Hematopoietic multipotent progenitor cell treated with erythropoietin and hydrocortisone succinate and interleukin-3 and kit ligand, for 6 days (in vitro differentiated cells): ENCODE data around the gene KRT73.
A peak's percentile ranks its signal among the peaks of the same experiment; 100 is the strongest.

ENCODE experiments used
- DNase-seq: peaks from one replicate; pipeline ENCODE4 v3.0.0-alpha.2; 2015

Gene KRT73

DNA sequence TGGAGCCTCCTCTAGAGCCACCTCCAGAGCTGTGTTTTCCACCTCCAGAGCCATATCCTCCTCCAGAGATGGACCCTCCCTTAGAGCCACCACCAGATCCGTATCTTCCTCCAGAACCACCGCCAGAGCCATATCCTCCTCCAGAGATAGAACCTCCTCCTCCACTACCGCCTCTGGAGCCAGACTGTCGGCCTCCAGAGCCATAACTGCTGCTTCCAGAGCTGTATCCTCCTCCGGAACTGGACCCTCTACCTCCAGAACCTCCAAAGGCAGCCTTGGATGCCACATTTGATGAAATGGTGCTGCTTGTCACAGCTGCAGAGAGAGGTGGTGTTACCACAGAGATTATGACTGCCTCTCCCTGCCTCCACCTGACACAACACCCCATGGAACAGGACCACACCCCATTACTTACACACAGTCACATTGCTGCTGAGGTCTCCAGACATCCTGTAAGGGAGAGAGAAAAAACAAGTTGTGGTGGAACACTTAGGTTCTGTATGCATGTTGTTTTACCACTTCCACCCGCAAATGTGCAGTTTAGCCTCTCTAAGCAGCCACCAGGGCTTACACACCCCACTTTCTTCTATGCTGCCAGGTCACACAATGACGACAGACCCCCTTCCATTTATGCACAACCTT is 26.9 kb upstream of the KRT73 start:
- DNase-seq = peak; percentile 73

GRCh38 chr12:52644078-52644415 is 25.7 kb upstream of the KRT73 start:
- DNase-seq = no peak

- DNase-seq = no peak
Measured at GRCh38 chr12:52643233-52644077, 25.1 kb upstream of the KRT73 start.

DNA sequence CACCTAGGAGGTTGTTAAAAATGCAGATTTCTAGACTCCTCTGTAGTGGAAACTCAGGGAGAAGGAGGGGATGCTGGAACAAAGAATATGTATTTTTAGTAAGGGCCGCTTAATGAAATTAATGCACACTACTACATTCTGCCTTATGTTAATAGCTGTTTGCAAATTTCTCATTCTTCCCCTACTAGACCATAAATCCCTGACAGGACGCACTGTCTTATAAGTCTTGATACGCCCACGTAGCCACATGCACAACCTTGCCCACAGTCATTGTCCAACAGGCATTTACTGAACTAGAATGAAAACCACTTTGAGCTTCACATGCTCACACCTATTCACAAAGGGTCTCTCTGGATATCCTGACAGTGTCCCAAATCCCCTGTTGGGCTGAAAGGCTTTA is 23.1 kb upstream of the KRT73 start:
- no peak for DNase-seq

DNA sequence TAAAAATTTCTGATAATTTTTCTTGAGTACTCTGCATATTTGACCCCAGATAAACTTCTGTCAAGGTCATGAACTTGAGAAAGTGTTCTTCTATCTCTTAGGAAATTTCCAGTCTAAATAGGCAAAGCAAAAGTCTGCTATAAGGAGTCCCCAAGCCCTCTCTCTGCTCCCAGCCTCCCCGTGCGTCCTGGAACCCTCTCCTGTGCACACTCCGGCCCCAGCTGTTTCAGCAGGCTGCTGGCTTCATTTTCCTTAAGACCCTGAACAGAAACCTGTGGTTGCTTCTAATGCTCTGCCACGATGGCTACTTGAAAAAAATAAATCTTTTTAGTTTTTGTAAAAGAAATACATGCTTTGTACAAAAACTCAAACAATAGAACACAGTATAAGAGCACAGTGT is 18.9 kb upstream of the KRT73 start:
- DNase-seq = no peak

DNA sequence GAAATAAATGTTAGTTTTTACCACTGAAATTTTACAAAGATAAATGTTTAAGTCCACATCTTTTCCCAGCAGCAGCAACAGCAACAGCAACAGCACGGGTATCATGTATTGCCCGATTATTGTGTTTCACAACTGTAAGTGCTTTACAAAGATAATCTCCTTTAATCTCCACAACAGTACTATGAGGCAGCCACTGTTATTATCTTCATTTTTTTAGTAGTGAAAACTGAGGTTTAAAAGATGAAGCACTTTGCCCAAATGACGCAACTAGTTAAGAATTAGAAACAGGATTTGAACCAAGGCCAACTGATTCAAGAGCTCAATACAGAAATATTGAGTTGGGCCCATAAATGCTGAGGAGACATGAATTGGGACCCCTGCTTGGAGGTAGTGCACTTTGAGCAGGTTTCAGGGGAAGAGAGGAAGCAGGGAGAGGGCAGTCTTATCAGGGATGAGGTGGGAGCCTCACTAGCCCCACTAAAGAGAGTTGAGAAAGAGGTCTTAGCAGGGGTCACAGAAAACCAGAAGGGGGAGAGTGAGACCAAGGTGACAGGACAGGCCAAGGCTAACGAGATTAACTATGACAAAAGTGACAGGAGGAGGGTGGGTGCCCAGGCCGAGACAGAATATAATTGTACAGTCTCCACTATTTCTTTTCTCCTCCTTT is 18.4 kb upstream of the KRT73 start:
- peak; percentile 41 for DNase-seq

- DNase-seq = no peak
Measured at GRCh38 chr12:52636189-52636588, 17.8 kb upstream of the KRT73 start.

DNA sequence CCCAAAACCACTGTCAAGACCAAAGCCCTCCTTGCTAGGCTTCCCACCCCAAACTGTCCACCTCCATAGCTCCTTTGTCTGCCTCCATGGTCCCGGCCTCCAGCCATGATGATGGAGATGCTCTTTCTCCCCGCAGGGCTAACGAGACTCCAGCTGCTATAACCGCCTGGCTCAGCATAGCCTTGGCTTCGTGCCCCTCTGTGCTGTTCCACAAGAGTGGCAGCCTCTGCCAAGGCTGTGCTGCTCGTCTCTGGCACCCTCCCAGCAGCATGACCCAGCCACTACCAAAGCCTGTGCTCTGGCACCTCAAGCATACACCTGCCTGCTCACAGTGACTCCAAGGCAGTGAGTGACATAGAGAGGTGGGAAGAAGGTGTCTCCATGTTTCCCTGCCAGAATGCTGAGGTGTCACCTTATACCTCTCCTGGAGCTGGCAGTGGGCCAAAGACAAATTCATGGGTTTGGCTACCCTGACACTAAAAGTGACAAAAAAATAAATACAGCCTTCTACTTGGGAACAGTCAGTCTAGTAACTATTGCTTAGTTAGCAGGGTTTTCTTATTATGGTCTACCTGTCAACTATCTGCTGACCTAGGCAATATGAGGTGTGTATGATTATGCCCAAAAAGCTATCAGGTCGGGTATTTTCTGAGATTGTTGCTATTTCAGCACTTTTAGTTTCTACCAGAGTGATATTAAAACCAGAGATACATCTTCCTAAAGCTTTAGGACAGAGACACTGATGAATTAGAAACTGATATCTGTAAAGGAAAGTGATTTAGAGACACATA is 16.1 kb upstream of the KRT73 start:
- no peak for DNase-seq

DNA sequence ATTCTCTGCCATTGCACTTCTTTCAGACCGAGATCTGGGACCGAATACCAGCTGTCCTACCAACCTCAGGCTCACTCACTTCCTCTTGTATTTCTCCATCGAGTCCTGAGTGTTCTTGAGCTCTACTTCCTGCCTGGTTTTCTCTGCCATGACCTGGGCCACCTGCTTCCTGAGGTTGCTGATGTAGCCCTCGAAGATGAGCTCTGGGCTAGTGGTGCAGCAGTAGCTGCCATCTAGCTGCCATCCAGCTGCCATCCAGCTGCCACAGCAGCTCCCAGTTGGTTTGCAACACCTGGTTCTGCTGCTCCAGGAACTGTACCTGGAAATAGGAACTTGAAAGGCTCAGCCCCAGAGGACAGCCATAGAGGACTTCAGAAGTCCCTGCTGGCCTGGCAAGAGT is 15.0 kb upstream of the KRT73 start:
- DNase-seq = peak; percentile 56

GRCh38 chr12:52632656-52633055 is 14.3 kb upstream of the KRT73 start:
- DNase-seq = no peak

DNA sequence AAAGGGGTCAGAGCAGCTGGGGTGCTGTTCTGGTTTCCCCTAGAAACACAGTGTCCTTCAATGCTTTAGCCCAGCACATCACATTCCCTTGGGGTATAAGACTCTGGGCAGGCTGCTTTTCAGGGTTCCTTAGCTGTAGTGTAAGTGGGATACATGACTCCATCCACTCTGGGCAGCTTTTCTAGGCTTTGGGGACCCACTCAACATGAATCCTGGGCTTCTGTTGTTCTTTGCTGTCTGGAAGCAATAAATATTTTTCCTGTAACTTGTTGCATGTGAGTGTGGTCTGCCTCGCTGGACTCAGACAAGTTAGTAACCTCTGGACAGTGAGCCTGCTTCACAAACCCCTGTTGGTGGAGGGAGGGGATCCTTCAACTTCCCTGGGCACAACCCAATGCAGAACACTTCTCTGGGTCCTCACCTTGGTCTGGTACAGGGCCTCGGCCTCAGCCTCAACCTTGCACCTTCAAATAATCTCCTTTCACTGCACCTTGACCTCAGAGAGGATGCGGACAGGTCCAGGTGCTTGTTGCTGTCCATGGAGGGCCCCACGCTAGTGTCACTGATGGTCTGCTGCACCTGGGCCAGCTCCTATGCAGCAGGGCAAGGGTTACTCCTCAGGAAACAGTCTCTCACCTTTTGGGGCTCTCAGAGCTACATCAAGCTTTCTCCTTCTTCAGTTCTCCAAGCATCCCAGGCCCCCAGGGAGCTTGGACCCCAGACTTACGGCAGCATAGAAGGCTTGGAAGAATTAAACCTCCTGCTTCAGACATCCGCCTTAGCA is 13.5 kb upstream of the KRT73 start:
- DNase-seq = no peak

DNA sequence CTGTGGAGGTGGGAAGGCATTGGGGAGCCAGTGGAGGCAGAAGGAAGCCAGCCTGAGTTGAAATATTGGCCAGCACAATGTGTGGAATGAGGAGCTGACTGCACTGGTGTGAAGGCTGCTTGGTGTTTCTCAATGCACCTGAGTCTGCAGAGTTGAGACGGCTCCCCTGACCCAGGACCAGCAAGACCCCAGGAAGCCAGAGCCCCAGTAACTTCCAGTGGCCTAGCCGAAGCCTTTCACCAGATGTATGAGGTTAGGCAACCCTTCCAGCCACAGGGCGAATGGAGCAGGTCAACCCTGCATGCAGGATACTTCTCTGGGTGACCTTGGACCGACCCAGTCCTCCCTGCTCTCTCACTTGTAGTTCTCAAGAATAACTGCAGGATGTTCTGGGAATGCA is 12.9 kb upstream of the KRT73 start:
- DNase-seq = no peak

DNA sequence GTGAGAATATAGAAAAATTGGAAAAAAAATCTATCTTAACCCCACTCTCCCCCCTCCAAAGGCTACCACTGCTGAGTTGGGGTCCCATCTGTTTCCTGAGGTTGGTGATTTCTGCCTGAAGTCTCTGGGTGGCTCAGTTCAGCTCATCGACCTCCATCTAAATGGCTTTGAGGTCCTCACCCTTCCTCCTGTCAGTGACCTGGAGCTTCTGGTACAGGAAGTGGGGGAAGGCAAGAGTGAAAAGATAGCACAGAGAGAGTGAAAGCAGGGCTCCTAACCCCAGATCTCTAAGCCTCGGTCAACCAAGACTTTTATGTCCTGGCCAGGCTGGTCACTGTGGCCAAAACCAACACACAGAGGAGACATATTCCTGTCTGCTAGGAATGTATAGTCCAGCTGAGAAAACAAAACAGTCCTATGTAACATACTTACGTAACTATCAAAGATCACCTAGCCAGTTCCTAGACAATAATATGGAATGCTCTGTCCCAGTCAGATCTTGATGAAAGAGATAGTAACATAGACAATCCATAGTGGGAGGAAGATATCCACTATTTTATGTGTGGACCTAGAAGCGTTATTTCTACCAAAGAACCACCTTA is 12.3 kb upstream of the KRT73 start:
- peak; percentile 16 for DNase-seq

DNA sequence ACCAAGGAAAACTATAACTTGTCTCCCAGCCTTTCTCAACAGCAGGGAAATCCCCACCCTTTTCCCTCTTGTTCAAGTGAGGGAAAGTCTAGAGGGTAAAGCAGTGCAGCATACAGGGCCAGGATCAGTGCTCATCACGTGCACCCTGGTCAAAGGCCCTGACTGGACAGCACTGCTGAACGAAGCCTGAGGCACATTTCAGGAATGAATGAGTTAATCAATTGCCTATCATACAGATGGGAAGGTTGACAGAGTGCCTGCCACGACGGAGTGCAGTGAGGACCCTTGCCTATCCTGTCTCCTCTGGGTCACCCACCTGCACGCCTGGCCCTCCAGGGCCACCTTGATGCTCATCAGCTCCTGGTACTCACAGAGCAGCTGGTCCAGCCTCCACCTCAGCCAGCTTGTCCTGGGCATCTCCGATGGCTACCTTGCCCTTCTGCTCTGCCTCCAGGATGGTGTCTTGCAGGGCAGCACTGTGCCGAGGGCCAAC is 11.7 kb upstream of the KRT73 start:
- no peak for DNase-seq

- DNase-seq = no peak
Measured at GRCh38 chr12:52629281-52630007, 11.1 kb upstream of the KRT73 start.

- no peak for DNase-seq
Measured at GRCh38 chr12:52628841-52629240, 10.5 kb upstream of the KRT73 start.

GRCh38 chr12:52628111-52628507 is 9.8 kb upstream of the KRT73 start:
- no peak for DNase-seq

- no peak for DNase-seq
Measured at GRCh38 chr12:52627395-52628110, 9.2 kb upstream of the KRT73 start.

GRCh38 chr12:52622349-52622748 is 4.0 kb upstream of the KRT73 start:
- no peak for DNase-seq

GRCh38 chr12:52618866-52619265 is 507 bp upstream of the KRT73 start:
- DNase-seq = no peak

- DNase-seq = no peak
Measured at GRCh38 chr12:52617403-52617785, 965 bp downstream of the KRT73 start.
